ENCODE data around the gene CALN1. TPM values are rescaled to one million over a fixed set of nuclear protein-coding genes. Genes with fewer than 3 reads are reported as not detected.
A peak's percentile ranks its signal among the peaks of the same experiment; 100 is the strongest.

Gene CALN1
- total RNA-seq, 4 donors from 2014 or later, result under 0.01 to 0.06 TPM; not detected in 2

DNA sequence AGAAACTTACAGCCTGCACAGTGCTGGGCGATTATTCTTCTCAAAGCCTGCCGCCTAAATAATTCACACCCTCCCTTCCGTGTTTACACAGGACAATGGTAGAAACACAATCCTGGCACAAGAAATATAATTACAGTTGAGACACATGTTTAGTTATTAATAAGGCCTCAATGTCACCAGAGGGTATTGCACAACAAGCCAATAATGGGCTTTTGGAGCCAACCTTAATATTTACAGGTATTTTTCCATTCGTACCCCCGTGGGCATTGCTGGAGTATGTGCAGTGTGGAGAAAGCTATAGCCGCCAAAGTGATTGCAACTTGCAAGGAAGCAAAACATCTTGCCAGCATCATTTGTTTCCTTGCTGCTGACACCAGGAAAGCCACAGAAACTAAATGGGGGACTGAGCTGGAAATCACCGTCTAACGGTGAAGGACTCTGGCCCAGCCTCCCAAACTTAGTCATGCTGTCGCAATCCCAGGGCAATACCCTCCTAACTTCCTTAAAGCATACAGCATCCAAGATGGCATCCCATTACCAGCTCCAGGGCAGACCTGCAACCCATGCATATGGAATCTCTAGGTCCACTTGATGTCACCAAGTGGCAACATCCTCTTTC, 8.6 kb downstream of the CALN1 start:
- intact Hi-C loops (cut with DNase I), result no loop called here
- no peak overlapping the region for H3K4me3 ChIP-seq
- H3K9me3 ChIP-seq, result no peaks in the 10 kb centered on the region
- 71% methylated on average over 9 of the region's 9 CpGs for WGBS
- no peak overlapping the region for H3K27ac ChIP-seq (replicated peaks in 1 of 4)
- DNase-seq (ENCODE audit: extremely low spot score), result no peak
- H3K4me1 ChIP-seq, result no peaks in the 10 kb centered on the region
- no peaks in the 10 kb centered on the region for H3K36me3 ChIP-seq
- TF ChIP-seq, protein P1, sequence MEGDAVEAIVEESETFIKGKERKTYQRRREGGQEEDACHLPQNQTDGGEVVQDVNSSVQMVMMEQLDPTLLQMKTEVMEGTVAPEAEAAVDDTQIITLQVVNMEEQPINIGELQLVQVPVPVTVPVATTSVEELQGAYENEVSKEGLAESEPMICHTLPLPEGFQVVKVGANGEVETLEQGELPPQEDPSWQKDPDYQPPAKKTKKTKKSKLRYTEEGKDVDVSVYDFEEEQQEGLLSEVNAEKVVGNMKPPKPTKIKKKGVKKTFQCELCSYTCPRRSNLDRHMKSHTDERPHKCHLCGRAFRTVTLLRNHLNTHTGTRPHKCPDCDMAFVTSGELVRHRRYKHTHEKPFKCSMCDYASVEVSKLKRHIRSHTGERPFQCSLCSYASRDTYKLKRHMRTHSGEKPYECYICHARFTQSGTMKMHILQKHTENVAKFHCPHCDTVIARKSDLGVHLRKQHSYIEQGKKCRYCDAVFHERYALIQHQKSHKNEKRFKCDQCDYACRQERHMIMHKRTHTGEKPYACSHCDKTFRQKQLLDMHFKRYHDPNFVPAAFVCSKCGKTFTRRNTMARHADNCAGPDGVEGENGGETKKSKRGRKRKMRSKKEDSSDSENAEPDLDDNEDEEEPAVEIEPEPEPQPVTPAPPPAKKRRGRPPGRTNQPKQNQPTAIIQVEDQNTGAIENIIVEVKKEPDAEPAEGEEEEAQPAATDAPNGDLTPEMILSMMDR (IDR thresholded peaks at IDR 0.05), result no peak
- TF ChIP-seq POLR2AphosphoS5 (IDR thresholded peaks at IDR 0.05) (no peak), POLR2A (IDR thresholded peaks at IDR 0.05; ENCODE audit: low read depth) (no peak), EP300 (IDR thresholded peaks at IDR 0.05) (no peak)
- no peaks in the 10 kb centered on the region for H3K27me3 ChIP-seq

DNA sequence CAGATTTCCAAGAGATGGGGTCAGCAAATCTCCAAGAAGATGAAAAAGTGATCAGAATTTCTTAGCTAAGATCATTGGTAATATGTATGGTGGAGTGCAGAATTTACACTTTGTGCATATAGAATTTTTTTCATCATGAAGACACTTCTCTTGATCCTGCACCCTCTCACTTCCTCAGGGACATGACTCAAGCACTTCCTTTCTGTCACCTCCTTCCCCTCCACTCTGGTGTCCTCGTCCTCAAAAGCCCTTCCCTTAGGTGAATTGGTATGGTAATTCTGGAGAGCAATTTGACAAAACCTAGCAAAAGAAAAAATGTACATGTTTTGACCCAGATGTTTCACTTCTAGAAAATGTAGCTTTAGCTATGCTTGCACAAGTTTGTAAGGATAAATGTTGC, 18.1 kb downstream of the CALN1 start:
- WGBS, result 26% methylated on average over 1 of the region's 1 CpG
- H3K27ac ChIP-seq (replicated peaks in 1 of 4), result no peak overlapping the region
- no peaks in the 10 kb centered on the region for H3K9me3 ChIP-seq
- H3K27me3 ChIP-seq, result no peaks in the 10 kb centered on the region
- TF ChIP-seq, protein P1 (IDR thresholded peaks at IDR 0.05), result no peak
- TF ChIP-seq POLR2A (IDR thresholded peaks at IDR 0.05; ENCODE audit: low read depth) (no peak), EP300 (IDR thresholded peaks at IDR 0.05) (no peak), POLR2AphosphoS5 (IDR thresholded peaks at IDR 0.05) (no peak)
- H3K4me1 ChIP-seq, result no peaks in the 10 kb centered on the region
- peak; percentile 34 for DNase-seq (ENCODE audit: extremely low spot score)
- no peaks in the 10 kb centered on the region for H3K36me3 ChIP-seq
- no peak overlapping the region for H3K4me3 ChIP-seq
- intact Hi-C loops (cut with DNase I), result no loop called here

- TF ChIP-seq POLR2AphosphoS5 (IDR thresholded peaks at IDR 0.05) (no peak), EP300 (IDR thresholded peaks at IDR 0.05) (no peak), POLR2A (IDR thresholded peaks at IDR 0.05; ENCODE audit: low read depth) (no peak)
- TF ChIP-seq, protein P1 (IDR thresholded peaks at IDR 0.05), result no peak
- no peak overlapping the region for H3K27ac ChIP-seq (replicated peaks in 1 of 4)
- intact Hi-C loops (cut with DNase I), result no loop called here
- no peaks in the 10 kb centered on the region for H3K27me3 ChIP-seq
- H3K4me1 ChIP-seq, result no peaks in the 10 kb centered on the region
- H3K9me3 ChIP-seq, result no peaks in the 10 kb centered on the region
- peak; percentile 88 for DNase-seq (ENCODE audit: extremely low spot score)
- 89% methylated on average over 7 of the region's 7 CpGs for WGBS
- no peaks in the 10 kb centered on the region for H3K36me3 ChIP-seq
- H3K4me3 ChIP-seq, result no peak overlapping the region
These were observed 20.2 kb downstream of the CALN1 start for GRCh38 chr7:72391821-72392377.

- Histone ChIP-seq H3K27me3 (no peaks in the 10 kb centered on the region), H3K4me3 (no peak overlapping the region), H3K27ac (replicated peaks in 1 of 4) (no peak overlapping the region), H3K36me3 (no peaks in the 10 kb centered on the region), H3K4me1 (no peaks in the 10 kb centered on the region), H3K9me3 (peaks cover 0 to 10% (median 2%) of the 10 kb centered on the region in 4 donors)
- intact Hi-C loops (cut with DNase I), result no loop called here
- peak; percentile 21 for DNase-seq (ENCODE audit: extremely low spot score)
- WGBS, result 78% methylated on average over 3 of the region's 3 CpGs
- TF ChIP-seq, protein P1 (IDR thresholded peaks at IDR 0.05), result no peak
- TF ChIP-seq POLR2A (IDR thresholded peaks at IDR 0.05; ENCODE audit: low read depth), result no peak
- no peak for TF ChIP-seq EP300 (IDR thresholded peaks at IDR 0.05)
- TF ChIP-seq POLR2AphosphoS5 (IDR thresholded peaks at IDR 0.05), result no peak
These were observed 26.0 kb downstream of the CALN1 start for GRCh38 chr7:72386118-72386517.
